Gastrocnemius medialis (tissue), 4 donors: ENCODE results near the gene KLHDC10. TPM values are rescaled to one million over a fixed set of nuclear protein-coding genes. Genes with fewer than 3 reads are reported as not detected.

ENCODE experiments used
- ATAC-seq, 2 donors: fragments of 150-250 bp; one replicate each; pipeline ENCODE4 v1.9.1; 2016
- DNase-seq, 2 donors: peaks; one replicate each; pipeline ENCODE4 v3.0.0-alpha.2; 2019
- H3K27ac ChIP-seq, 4 donors: fragments of 200-600 bp; sonication (generic); 1 replicate in 1 of 4; 2 replicates in 3 of 4; pipeline ENCODE4 v1.5.1; 2016 to 2018; ENCODE audit warnings: mild to moderate bottlenecking in 2 of 4, moderate library complexity in 1 of 4
- H3K27me3 ChIP-seq, 3 donors: fragments of 200-600 bp; sonication (generic) in 2 of 3; 1 replicate in 1 of 3; 2 replicates in 2 of 3; pipeline versions ENCODE4 v1.5.1 to v1.6.0; 2016 to 2019; ENCODE audit warnings: mild to moderate bottlenecking in 1 of 3, moderate library complexity in 1 of 3
- H3K36me3 ChIP-seq, 2 donors: fragments of 200-600 bp; sonication (generic) in 1 of 2; one replicate each; pipeline ENCODE4 v1.5.1; 2017 to 2018
- H3K4me1 ChIP-seq, 2 donors: fragments of 200-600 bp; sonication (generic) in 1 of 2; one replicate each; pipeline ENCODE4 v1.5.1; 2016 to 2017; ENCODE audit warnings: mild to moderate bottlenecking in 2 of 2
- H3K4me3 ChIP-seq, 4 donors: fragments of 200-600 bp; sonication (generic) in 3 of 4; 1 replicate in 1 of 4; 2 replicates in 3 of 4; pipeline ENCODE4 v1.5.1; 2016 to 2019; ENCODE audit warnings: mild to moderate bottlenecking in 2 of 4
- H3K9me3 ChIP-seq, 3 donors: fragments of 200-600 bp; sonication (generic) in 2 of 3; 1 replicate in 1 of 3; 2 replicates in 2 of 3; pipeline ENCODE4 v1.5.1; 2016 to 2019
- POLR2A ChIP-seq, 2 donors: fragments of 450-650 bp; IDR thresholded peaks; one replicate each; pipeline ENCODE4 v1.6.1; 2017; ENCODE audit warnings: antibody characterized with exemption in 2 of 2, mild to moderate bottlenecking in 2 of 2, moderate library complexity in 2 of 2
- in situ Hi-C, 4 donors: fragments of 200-750 bp; cut with MboI; loops; one replicate each; pipeline versions ENCODE4 v1.15.0 to v1.8.0; 2017; ENCODE audit warnings: low sequenced_read_pairs in 4 of 4
- intact Hi-C: fragments of 100-400 bp; cut with DNase I; formaldehyde crosslinking; loops from one replicate; pipeline ENCODE4 v1.15.1; 2023; ENCODE audit warnings: low total_unique reads
- total RNA-seq, 4 donors: library from RNA; depleted of rRNA; stranded (reverse); fragments of >200 nt; gene quantifications; one replicate each; pipeline versions ENCODE4 v1.1.0 to v1.2.3, GENCODE V29; 2016
- TF ChIP-seq, protein P1 (sequence below), 5 experiments: fragments of 450-650 bp in 3 of 5; fragments of 200-600 bp in 2 of 5; sonication (generic) in 2 of 5; IDR thresholded peaks in 4 of 5; conservative IDR thresholded peaks in 1 of 5; 1 replicate in 4 of 5; 2 replicates in 1 of 5; pipeline ENCODE4 v1.5.1; 2016 to 2019; ENCODE audit warnings: antibody characterized with exemption in 5 of 5, mild to moderate bottlenecking in 3 of 5, moderate library complexity in 3 of 5

KLHDC10 gene
- total RNA-seq, 4 donors from 2014 or later: 27.6 to 46.0 (median 34.5) TPM

DNA sequence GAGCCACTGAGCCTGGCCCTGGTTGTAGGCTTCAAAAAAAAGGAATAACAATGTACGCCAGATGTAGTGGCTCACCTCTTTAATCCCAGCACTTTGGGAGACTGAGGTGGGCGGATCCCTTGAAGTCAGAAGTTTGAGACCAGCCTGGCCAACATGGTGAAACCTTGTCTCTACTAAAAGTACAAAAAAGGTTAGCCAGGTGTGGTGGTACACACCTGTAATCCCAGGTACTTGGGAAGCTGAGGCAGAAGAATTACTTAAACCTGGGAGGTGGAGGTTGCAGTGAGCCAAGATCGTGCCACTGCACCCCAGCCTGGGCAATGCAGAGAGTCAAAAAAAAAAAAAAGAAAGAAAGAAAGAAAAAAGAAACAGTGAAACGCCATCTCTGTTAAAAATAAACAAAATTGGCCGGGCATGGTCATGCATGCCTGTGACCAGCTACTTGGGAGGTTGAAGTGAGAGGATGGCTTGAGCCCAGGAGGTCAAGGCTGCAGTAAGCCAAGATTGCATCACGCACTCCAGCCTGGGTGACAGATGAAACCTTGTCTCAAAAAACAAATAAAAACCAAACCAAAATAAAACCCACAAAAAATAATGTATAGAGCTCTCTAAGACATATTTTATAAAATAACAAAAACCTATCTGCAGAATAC is 4.7 kb upstream of the KLHDC10 start:
- Histone ChIP-seq H3K9me3 (no peaks in the 10 kb centered on the region), H3K27ac (no peak overlapping the region), H3K27me3 (no peaks in the 10 kb centered on the region), H3K4me3 (no peak overlapping the region), H3K36me3 (no peaks in the 10 kb centered on the region), H3K4me1 (peaks cover 5 to 6% of the 10 kb centered on the region in 2 donors)
- DNase-seq (no peak), ATAC-seq (no peak)
- TF ChIP-seq, protein P1, sequence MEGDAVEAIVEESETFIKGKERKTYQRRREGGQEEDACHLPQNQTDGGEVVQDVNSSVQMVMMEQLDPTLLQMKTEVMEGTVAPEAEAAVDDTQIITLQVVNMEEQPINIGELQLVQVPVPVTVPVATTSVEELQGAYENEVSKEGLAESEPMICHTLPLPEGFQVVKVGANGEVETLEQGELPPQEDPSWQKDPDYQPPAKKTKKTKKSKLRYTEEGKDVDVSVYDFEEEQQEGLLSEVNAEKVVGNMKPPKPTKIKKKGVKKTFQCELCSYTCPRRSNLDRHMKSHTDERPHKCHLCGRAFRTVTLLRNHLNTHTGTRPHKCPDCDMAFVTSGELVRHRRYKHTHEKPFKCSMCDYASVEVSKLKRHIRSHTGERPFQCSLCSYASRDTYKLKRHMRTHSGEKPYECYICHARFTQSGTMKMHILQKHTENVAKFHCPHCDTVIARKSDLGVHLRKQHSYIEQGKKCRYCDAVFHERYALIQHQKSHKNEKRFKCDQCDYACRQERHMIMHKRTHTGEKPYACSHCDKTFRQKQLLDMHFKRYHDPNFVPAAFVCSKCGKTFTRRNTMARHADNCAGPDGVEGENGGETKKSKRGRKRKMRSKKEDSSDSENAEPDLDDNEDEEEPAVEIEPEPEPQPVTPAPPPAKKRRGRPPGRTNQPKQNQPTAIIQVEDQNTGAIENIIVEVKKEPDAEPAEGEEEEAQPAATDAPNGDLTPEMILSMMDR (IDR thresholded peaks at IDR 0.05 in 4 of 5, conservative IDR thresholded peaks at IDR 0.05 in 1 of 5): no peak
- intact Hi-C loops: no loop called here
- in situ Hi-C loops: no loop called here

DNA sequence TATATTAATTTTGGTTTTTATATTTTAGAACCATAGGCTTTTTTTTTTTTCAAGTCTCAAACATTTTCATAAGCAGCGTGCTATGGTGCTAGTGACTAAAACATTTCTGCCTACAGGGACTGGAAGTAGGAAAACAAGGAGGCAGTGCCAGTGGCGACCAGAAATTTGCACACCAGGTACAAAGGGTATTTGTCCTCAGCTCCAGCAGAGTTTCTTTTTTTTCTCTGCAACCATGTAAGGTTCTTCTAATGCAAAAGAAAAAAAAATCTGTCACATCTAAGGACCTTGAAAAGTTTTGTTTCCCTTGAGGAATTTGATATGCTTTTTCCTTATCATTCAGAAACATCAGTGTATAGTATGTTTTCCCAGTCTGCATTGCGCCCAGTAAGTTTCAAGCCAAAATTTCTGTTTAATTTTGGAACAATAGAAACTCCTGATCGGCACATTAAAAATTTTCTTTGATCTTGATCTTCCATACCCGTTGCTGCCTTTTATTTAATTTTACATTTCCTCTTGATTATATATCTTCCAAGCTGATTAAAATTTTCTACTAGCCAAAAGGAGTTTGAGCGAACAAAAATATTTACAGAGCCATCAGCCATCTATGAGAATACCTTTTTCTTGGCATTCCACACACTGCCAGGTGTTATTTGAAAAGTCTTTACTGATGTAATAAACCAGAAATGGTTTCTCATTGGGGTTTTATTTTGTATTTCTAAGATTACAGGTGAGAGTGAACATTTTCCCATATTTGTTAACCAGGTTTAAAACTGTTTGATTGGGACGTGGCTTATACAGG is 956 bp upstream of the KLHDC10 start:
- intact Hi-C loops (no loop called here), in situ Hi-C loops (no loop called here)
- Histone ChIP-seq H3K4me3 (peak overlapping the region; percentile 56 to 94 (median 88)), H3K9me3 (no peaks in the 10 kb centered on the region), H3K36me3 (no peaks in the 10 kb centered on the region), H3K27me3 (no peaks in the 10 kb centered on the region), H3K27ac (peak overlapping the region; percentile 86 to 93 (median 88)), H3K4me1 (peaks cover 25 to 26% of the 10 kb centered on the region in 2 donors)
- no peak for TF ChIP-seq POLR2A (IDR thresholded peaks at IDR 0.05)
- TF ChIP-seq, protein P1 (IDR thresholded peaks at IDR 0.05 in 4 of 5, conservative IDR thresholded peaks at IDR 0.05 in 1 of 5): no peak
- no peak for DNase-seq
- no peak for ATAC-seq

DNA sequence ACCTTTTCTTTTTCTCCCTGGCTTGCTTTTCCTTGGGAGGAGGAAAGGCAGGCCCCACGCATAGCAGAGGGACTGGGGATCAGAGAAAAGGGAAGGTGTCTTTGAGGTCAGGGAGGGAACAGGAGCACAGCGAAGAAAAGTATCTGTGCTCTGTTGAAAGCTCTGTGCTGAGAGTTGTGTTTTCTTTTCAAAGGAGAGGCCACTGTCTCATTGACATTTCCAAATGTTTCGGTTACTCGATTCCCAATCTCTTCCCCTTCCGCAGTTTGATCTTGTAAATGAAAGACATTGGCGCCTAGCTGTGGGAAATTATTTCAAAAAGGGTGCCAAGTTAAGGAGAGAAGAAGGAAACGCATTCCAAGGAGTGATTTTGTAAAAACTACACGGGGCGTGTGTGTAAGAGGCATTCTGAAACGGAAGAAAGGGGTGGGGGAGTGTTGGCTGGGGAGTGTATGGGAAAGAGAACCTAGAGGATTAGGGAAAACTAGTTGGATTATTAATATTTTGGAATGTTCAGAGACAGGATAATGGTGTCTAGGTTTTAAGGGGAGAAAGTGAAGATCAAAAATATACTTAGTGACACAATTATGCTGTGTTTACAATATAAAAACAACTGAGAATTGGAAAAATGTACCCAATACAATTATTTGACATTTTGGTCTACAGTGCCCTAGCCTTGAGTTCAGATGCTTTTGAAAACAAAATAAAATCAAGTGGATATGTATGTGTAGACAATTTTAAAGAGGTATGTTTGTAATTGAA is 708 bp downstream of the KLHDC10 start:
- peak overlapping the region; percentile 75 to 94 (median 88) for H3K4me3 ChIP-seq
- H3K36me3 ChIP-seq: no peaks in the 10 kb centered on the region
- intact Hi-C loops: loop anchor here (1.0 to 2.0 kb wide), 3 partner anchors 134 to 652 kb away; partner anchors contain the start of genes COPG2 and TMEM209
- peak overlapping the region; percentile 86 to 93 (median 88) for H3K27ac ChIP-seq
- no peak for DNase-seq
- H3K9me3 ChIP-seq: no peaks in the 10 kb centered on the region
- no peak for TF ChIP-seq POLR2A (IDR thresholded peaks at IDR 0.05)
- TF ChIP-seq, protein P1 (IDR thresholded peaks at IDR 0.05 in 4 of 5, conservative IDR thresholded peaks at IDR 0.05 in 1 of 5): no peak
- H3K4me1 ChIP-seq: peaks cover 26 to 39% of the 10 kb centered on the region in 2 donors
- ATAC-seq: peak; percentile 29 to 32
- H3K27me3 ChIP-seq: no peaks in the 10 kb centered on the region
- in situ Hi-C loops: loop anchor here in 1 of 4 donors (10.0 kb wide), 1 partner anchor 684 kb away; no protein-coding TSS in a partner anchor

DNA sequence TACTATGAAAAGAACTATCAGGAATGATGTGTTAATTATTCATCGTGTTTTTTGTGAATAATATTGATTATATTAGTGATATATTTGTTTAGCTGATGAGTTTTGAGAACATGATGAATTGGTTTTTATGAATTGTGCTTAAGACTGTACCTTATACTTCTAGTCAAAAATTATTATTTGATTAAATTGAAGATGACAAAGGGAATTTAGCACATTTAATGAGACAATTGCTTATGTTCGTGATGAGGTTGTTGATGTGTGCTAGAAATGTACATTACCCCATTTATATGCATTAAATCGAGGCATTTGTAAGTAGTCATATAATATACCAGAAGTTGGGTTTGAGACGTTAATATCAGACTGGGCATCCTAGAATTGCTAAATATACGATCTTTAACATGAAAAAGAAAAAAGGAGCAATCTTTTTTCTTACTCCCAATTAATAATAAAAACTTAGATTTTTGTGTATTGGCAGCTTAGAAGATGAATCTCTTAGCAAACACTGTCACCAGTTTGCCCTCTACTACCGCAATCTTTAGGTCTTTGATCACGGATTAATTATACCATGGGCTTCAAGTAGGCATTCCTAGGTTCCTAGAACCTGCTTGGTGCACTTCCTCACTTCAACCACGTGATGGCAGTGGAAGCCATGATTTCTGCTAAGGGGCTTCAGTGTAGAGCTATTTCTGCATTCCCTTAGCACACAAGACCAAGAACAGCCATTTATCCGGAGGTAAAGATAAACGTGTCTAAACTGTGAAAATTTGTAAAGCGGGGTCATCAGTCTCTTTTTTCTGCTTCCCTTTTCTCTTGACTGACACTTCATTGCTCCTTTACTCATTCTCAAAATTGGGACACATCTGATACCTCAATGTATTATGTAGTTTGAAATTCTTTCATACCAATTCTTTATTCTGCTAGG is 1.6 kb downstream of the KLHDC10 start:
- ATAC-seq: peak; percentile 28 to 43
- peak overlapping the region; percentile 75 to 94 (median 88) for H3K4me3 ChIP-seq

More for the DNA sequence above, 1.6 kb downstream of the KLHDC10 start:
- peak overlapping the region in 2 of 4 donors; percentile 19 to 89 for H3K27ac ChIP-seq
- H3K27me3 ChIP-seq: no peaks in the 10 kb centered on the region
- peaks cover 26 to 42% of the 10 kb centered on the region in 2 donors for H3K4me1 ChIP-seq
- TF ChIP-seq POLR2A (IDR thresholded peaks at IDR 0.05): no peak
- TF ChIP-seq, protein P1 (IDR thresholded peaks at IDR 0.05 in 4 of 5, conservative IDR thresholded peaks at IDR 0.05 in 1 of 5): peak; percentile 83 to 93 (median 89)
- intact Hi-C loops (loop anchor here (1.0 to 2.0 kb wide), 3 partner anchors 597 to 760 kb away; partner anchors contain the start of gene COPG2), in situ Hi-C loops (loop anchor here in 1 of 4 donors (10.0 kb wide), 1 partner anchor 683 kb away; no protein-coding TSS in a partner anchor)
- peak; percentile 35 to 39 for DNase-seq
- H3K36me3 ChIP-seq: no peaks in the 10 kb centered on the region
- no peaks in the 10 kb centered on the region for H3K9me3 ChIP-seq
